ENCODE data around the gene ADAM12.

ADAM12 gene

GRCh38 chr10:126114884-126115555 lies 273.3 kb downstream of the ADAM12 start:
- DNase-seq (ENCODE audit: low read depth) = no peak

DNA sequence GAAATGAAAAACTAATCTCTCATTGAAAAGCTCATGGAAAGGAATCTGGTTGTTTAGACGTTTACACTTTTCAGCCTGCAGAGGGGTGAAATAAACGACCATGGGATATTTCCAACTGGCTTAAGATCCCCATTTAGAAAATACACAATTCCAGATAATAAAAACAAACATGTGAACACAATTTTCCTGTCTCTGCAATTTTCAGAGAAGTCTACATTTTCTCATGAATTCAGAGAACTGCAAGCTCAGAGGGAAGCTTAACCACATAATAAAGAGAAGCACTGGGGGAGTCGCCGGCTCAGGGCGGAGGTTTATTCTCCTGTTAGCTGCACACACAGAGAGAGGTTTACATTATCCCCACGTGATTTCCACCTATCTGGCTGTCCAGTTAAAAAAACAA lies 276.8 kb downstream of the ADAM12 start:
- DNase-seq (ENCODE audit: low read depth) = no peak

DNA sequence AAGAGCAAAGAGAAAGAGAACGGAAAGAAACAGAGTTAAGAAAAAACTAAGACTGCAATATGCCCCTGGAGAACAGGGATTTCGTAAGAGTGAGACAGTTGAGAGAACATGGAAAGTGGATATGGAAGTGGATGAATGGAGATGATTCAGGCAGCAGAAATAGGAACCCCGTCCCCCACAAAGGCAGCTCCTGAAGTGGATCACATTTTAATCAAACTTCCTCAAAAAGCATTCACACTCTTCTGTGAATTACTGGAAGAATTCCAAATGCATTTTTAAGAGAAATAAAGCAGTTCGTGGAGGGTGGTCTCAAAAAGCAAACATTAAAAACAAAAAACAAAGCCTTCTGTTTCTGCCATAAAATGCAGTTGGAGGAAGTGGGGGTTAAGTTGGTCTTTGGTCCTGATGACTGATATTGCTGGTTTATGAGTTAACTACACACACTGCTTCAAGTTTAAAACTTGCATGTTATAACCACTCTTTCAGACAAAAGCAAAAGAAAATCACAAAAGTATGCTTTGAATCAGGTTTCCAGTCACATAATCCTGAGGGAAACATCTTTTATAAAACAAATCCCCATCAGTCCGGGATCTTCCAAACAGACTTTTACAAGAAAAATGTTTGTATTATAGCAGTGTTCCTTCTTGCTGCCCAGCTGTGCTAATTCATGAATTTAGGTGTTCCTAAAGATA lies 277.6 kb downstream of the ADAM12 start:
- no peak for DNase-seq (ENCODE audit: low read depth)

- DNase-seq (ENCODE audit: low read depth) = no peak
Observed at GRCh38 chr10:126109893-126110292, 278.4 kb downstream of the ADAM12 start.

DNA sequence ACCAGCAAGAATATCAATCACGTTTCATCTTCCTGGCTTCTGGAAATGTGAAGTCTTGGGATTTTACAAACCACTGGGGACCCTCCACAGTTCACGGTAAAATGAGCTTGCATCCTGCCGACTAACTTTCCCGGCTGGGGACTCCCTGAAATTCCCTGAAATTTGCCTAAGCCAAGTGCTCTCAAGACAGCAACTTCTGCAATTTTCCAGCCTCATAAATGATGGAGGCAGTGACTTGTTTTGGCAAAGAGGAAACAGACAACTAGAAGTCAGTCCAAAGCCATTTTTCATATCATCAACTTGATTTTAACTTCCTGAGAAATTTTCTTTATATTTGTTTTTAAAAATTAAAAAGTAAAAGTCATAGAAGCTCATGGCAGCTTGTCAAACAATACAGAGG lies 279.6 kb downstream of the ADAM12 start:
- no peak for DNase-seq (ENCODE audit: low read depth)

DNA sequence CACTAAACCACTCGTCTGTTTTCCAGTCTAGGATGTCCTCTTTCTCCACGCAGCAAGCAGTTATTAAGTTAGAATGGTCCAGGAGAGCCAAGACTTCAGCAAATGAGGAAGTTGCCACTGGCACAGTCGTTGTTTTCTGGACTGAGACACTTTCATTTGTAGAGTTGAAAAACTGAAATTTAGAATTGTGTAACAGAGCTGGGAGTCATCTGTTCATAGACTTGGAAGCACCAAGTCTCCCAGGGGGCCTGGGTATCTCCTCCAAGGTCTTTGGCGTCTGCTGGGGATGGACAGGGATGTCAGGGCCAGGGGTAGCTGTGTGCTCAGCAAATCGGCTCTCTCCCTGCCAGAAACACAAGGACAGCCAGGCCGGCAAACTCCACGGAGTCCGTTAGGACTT lies 283.5 kb downstream of the ADAM12 start:
- no peak for DNase-seq (ENCODE audit: low read depth)

DNA sequence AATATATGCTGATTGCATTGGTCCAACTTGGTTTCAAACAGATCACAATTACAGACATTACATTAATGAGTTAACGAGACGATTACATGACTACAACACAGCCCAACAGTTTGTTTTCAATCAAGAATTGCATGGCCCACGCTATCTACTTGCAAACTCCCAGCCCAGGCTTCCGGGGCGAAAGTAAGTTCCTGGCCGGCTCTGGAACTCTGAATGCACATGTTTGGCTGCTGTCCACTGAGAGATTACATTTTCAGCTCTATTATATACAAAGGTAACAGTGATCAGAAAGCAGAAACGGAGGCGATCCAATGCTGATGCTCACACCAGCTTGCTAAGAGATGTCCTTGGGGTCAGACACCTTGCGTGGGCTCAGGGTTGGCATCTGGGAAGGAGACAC lies 285.6 kb downstream of the ADAM12 start:
- DNase-seq (ENCODE audit: low read depth) = no peak

GRCh38 chr10:126101736-126102135 lies 286.5 kb downstream of the ADAM12 start:
- DNase-seq (ENCODE audit: low read depth) = no peak

DNA sequence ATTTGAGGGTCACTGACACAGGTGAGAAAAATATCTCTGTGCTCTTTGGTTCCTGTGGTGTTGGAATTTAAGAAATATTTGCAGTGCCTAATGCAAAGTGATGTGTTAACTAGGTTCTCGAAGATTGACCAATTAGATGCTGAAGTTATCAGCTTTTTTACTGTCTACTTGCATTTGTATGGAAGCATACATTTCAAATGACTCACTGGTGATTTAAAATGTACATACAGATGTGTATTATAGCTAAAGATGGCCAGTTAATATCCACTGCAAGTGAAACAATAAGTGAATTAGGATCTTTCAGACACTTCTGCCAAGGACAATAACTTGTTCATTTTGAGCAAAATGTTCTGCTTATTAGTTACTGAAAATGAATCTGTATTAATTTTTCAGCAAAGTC lies 287.0 kb downstream of the ADAM12 start:
- DNase-seq (ENCODE audit: low read depth) = no peak

- no peak for DNase-seq (ENCODE audit: low read depth)
Observed at GRCh38 chr10:126099366-126099765, 288.9 kb downstream of the ADAM12 start.

- DNase-seq (ENCODE audit: low read depth) = no peak
Observed at GRCh38 chr10:126098226-126098581, 290.1 kb downstream of the ADAM12 start.

DNA sequence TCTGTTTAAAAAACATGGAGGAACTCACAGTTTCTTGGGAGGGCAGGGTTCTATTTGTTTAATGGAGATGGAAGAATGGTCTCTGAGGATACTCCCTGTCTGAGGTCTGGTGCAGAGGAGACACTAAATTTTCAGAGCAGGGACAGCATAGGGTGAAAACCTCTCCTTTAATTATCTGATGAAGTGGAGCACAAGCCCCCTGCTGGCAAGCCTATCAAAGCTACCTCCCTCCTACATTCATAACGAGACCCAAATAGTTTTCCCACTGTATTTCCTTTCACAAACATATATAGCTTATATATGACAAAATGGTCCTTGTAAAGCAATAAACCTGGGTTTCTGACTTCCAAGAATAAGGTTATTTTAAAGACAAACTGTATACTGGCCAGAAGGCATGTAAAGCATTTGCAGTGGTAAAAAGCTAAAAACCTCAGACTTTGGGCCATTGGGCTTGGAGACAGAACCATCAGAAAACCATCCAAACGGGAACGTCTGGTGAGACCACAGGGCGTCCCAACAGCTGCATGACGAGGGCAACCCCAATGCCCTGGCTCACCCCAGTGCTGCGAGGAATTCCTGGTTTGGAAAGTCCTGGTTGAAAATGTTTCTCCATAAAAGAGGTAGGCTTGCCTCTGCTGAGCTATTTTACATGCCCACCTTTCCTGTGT lies 290.6 kb downstream of the ADAM12 start:
- no peak for DNase-seq (ENCODE audit: low read depth)

DNA sequence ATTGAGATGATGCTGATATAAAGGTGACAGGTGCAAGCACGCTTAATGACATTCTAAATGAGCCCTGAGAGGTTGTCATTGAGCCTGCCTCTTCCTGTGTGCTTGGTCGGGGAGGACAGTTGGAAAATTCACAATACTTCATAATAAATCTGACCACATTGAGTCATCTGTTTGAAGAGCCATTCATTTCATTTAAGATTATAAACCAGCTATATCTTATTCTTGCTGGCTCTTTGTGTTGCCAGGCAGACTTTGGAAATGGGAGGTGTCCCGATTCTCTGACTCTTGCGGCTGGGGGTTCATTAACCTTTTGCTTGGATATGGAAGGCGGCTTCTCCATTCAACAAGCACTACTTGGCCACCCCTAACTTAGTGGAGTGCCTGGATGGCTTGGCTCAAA lies 293.7 kb downstream of the ADAM12 start:
- no peak for DNase-seq (ENCODE audit: low read depth)

- no peak for DNase-seq (ENCODE audit: low read depth)
Observed at GRCh38 chr10:126092366-126093215, 295.7 kb downstream of the ADAM12 start.

- no peak for DNase-seq (ENCODE audit: low read depth)
Observed at GRCh38 chr10:126090911-126091728, 297.2 kb downstream of the ADAM12 start.

DNA sequence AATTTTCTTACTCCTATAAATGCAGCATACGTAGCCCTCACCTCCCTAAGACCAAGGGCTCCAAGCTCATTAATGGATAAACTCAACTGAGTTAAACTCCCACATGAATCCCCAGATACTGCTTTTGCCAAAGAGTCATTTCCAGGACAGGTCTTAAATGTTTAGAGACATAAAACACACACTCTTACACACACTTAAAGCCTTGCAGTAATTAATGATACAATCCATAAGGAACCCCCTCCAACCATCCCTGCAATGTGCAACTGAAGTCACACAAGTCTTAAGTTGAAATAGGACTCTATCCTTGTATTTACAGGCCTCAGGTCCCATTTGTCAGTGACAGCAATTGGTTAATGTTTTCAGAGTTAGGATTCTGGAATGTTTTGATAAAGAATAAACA lies 297.8 kb downstream of the ADAM12 start:
- no peak for DNase-seq (ENCODE audit: low read depth)

DNA sequence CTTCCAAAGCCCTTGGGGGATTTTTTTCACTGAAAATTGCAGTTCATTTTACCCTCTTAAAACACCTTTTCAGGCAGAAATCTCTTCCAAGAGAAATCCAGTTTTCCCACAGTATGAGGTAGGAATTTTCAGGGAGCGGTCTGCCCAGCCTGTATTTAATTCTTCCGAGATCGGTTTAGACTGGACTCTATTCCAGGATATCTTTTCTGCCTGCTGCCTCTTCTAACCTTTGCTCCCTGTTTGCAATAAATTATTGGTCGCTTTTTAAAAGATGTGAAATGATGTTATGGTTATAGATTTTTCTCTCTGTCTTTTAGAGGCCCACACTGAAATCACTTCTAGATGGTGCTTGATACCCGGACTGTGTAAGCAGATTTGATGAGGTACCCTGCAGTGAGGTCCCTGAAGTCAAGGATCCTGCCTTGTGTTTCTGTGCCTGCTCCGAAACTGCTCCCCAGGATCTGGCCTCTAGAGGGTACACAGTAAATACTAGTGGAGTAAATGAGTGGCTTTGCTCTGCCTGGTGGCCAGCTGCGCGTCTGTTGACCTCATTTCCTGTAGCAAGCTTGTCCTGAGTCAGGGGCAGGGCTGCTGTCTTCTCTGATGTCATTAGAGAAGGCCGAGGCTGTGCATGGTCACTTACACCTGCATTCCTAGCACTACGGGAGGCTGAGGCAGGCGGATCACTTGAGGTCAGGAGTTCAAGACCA lies 300.3 kb downstream of the ADAM12 start:
- no peak for DNase-seq (ENCODE audit: low read depth)

- no peak for DNase-seq (ENCODE audit: low read depth)
Observed at GRCh38 chr10:126087153-126087680, 301.1 kb downstream of the ADAM12 start.

DNA sequence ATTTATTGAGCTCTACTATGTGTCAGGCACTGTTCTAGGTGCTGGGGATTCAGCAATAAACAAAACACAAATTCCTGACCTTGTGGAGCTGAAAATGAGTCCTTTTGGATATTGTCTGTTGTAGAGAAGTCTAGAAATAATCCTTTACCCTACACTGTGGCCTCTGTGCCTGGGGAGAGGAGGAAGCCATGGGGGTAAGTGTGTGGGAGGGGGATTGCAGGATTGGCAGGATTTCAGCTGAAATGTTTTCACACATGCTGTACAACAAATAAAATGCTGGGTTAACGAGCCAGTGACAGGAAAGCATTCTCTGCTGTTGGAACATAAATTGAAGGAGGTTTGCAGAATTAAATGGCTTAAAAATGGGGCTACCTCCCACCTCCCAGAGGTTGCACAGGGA lies 302.5 kb downstream of the ADAM12 start:
- no peak for DNase-seq (ENCODE audit: low read depth)

DNA sequence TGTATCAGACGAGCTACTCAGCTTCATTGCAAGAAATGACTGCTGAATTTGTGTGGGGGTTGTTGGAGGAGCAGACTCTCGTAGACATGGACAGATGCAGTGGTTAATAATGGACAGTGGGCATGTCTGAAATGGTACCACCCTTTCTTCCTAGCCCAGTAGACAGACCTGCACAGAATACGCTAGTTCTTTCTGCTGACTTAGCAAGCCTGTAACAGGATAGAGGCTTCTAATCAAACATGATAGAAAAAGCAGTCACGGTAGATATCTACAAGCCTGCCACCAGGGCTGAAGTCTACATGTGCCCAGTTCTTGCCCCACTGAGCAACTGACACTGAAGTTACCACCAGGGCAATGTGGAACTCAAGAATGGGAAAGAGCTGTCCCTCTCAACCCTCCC lies 303.9 kb downstream of the ADAM12 start:
- no peak for DNase-seq (ENCODE audit: low read depth)

GRCh38 chr10:126083009-126083408 lies 305.3 kb downstream of the ADAM12 start:
- no peak for DNase-seq (ENCODE audit: low read depth)

Measured in activated T-helper 9 cell treated with anti-CD3 and anti-CD28 coated beads, Interleukin-2, amount 50 U/mL, for 16 hours (primary cell).